Psoas muscle (tissue), 8 donors: ENCODE results near the gene TATDN3. TPM values are rescaled to one million over a fixed set of nuclear protein-coding genes. Genes with fewer than 3 reads are reported as not detected.

Source experiments
- ATAC-seq, 4 donors: fragments of 200-7000 bp; cut with Tn5 transposase; one replicate each; pipeline ENCODE4 v1.9.1; 2020; ENCODE audit warnings: moderate library complexity in 3 of 4, mild to moderate bottlenecking in 2 of 4
- DNase-seq, 2 donors: peaks; one replicate each; pipeline ENCODE4 v3.0.0-alpha.2; 2020
- H3K27ac ChIP-seq: fragments of 200-600 bp; one replicate; pipeline ENCODE4 v1.8.0; 2022
- H3K27me3 ChIP-seq, 3 donors: fragments of 200-600 bp in 1 of 3; one replicate each; pipeline versions ENCODE4 v1.6.1 to v1.8.0; 2013 to 2022; ENCODE audit warnings: low read length in 2 of 3, mild to moderate bottlenecking in 2 of 3, moderate library complexity in 1 of 3; ENCODE audit not compliant: insufficient read depth in 3 of 3
- H3K36me3 ChIP-seq, 2 donors: fragments of 200-600 bp in 1 of 2; one replicate each; pipeline versions ENCODE4 v1.6.1 to v1.8.0; 2013 to 2022; ENCODE audit warnings: low read depth in 1 of 2, mild to moderate bottlenecking in 1 of 2, moderate library complexity in 1 of 2; ENCODE audit not compliant: insufficient read depth in 1 of 2
- H3K4me1 ChIP-seq: fragments of 200-600 bp; one replicate; pipeline ENCODE4 v1.8.0; 2022
- H3K4me3 ChIP-seq: fragments of 200-600 bp; one replicate; pipeline ENCODE4 v1.8.0; 2022; ENCODE audit warnings: mild to moderate bottlenecking
- H3K9me3 ChIP-seq: fragments of 200-600 bp; one replicate; pipeline ENCODE4 v1.8.0; 2022
- WGBS, 3 donors: extraction: QIAGEN DNeasy Blood & Tissue Kit; methylation state at CpG; one replicate each; pipeline versions ENCODE4 v1.1.6 to v1.1.7; 2013; 5-methylcytosine and 5-hydroxymethylcytosine counted together
- intact Hi-C, 2 donors: fragments of 100-400 bp; cut with DNase I; formaldehyde crosslinking; loops; one replicate each; pipeline versions ENCODE4 v1.11.0 to v1.14.2; 2022
- polyA plus RNA-seq, 3 donors: library from polyadenylated mRNA; stranded (reverse); fragments of 200-250 nt; gene quantifications; one replicate each; pipeline ENCODE4 v1.2.3, GENCODE V29; 2013
- total RNA-seq, 4 donors: library from RNA; stranded (reverse); fragmentation: NEBNext Ultra II Directional in 2 of 4; extraction: Animal tissue kit (Norgen Biotek cat#: 25700) in 2 of 4; gene quantifications; one replicate each; pipeline versions ENCODE4 v1.2.1 to v1.2.4, GENCODE V29; 2021 to 2023
- TF ChIP-seq, protein P1 (sequence below): fragments of 200-600 bp; IDR thresholded peaks from one replicate; pipeline ENCODE4 v1.8.0; 2022; ENCODE audit warnings: antibody characterized with exemption
- donor health status: healthy with polysubstance abuse.
- donor health status: DM: no; HTN: no; CAD: no; lungs with moderate emphysema.
- donor health status: Bipolar disorder and iron deficiency.
- donor health status: healthy.
- donor health status: DM: yes; HTN: yes; CAD: no.
- donor health status: DM: no; HTN: no; CAD: no.
- donor health status: DM: no; HTN: no; CAD: no.
- donor health status: DM: yes; HTN: yes; CAD: no.

TATDN3 gene
- total and polyA plus RNA-seq, 7 donors: 13.5 to 25.2 (median 21.4) TPM

DNA sequence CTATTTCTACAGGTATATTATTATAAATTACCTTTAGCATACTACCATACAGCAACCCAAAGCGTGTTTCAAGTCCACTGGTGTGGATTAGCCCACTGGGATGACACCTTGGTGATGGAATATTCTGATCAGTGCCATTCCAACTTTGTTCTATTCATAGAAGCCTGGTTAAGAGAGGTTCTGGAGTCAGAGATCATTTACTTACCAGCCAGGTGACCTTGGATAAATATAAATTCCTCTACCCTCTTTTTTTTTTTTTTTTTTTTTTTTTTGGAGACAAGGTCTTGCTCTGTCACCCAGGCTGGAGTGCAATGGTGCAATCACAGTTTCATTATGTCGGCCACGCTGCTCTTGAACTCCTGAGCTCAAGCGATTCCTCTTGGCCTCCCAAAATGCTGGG lies 55.9 kb downstream of the TATDN3 start, which contains the start of gene SPATA45:
Gene SPATA45 (minus strand): TSS at position 101 of the 400 bp plus-strand sequence. CDS start 11,500 bp downstream, outside the sequence.
- H3K27me3 ChIP-seq: no peaks in the 10 kb centered on the region
- H3K27ac ChIP-seq: no peak within 1 kb of the TSS
- WGBS, 3 donors: 94 to 97% (median 96%) methylated on average over 4 of the region's 4 CpGs
- no peak within 1 kb of the TSS for H3K4me3 ChIP-seq
- H3K36me3 ChIP-seq: no peaks in the 10 kb centered on the region
- TF ChIP-seq, protein P1, sequence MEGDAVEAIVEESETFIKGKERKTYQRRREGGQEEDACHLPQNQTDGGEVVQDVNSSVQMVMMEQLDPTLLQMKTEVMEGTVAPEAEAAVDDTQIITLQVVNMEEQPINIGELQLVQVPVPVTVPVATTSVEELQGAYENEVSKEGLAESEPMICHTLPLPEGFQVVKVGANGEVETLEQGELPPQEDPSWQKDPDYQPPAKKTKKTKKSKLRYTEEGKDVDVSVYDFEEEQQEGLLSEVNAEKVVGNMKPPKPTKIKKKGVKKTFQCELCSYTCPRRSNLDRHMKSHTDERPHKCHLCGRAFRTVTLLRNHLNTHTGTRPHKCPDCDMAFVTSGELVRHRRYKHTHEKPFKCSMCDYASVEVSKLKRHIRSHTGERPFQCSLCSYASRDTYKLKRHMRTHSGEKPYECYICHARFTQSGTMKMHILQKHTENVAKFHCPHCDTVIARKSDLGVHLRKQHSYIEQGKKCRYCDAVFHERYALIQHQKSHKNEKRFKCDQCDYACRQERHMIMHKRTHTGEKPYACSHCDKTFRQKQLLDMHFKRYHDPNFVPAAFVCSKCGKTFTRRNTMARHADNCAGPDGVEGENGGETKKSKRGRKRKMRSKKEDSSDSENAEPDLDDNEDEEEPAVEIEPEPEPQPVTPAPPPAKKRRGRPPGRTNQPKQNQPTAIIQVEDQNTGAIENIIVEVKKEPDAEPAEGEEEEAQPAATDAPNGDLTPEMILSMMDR: no peak
- no peak for ATAC-seq
- intact Hi-C loops: no loop called here
- DNase-seq: no peak
- H3K9me3 ChIP-seq: no peaks in the 10 kb centered on the region
- no peaks in the 10 kb centered on the region for H3K4me1 ChIP-seq

DNA sequence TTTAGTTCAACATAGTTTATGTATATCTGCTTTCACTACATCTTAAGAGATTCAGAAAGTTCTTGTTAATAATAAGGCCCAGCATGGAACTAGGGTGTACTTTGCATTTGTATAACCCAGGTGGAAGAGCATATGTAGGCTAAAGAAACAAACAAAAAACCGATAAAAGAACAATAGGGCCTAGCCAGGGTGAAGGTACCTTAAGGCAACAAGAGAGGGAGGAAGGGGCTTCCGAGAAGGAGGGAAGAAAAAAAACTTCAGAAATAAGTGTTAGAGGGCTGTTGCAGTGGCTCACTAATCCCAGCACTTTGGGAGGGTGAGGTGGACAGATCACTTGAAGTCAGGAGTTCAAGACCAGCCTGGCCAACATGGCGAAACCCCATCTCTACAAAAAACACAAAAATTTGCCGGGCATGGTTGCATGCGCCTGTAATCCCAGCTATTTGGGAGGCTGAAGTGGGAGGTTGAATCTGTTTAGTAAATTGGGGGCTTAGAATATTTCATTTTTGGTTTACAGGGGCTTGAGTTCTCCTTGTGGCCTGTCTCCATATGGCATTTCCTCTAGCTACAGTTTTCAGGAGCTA lies 60.5 kb downstream of the TATDN3 start:
- H3K9me3 ChIP-seq: no peaks in the 10 kb centered on the region
- no peak for ATAC-seq
- no peak overlapping the region for H3K27ac ChIP-seq
- H3K27me3 ChIP-seq: no peaks in the 10 kb centered on the region
- DNase-seq: no peak
- no peaks in the 10 kb centered on the region for H3K4me1 ChIP-seq
- intact Hi-C loops: no loop called here
- TF ChIP-seq, protein P1: no peak
- H3K36me3 ChIP-seq: no peaks in the 10 kb centered on the region
- H3K4me3 ChIP-seq: no peak overlapping the region
- WGBS, 3 donors: 79 to 93% (median 90%) methylated on average over 5 of the region's 5 CpGs

DNA sequence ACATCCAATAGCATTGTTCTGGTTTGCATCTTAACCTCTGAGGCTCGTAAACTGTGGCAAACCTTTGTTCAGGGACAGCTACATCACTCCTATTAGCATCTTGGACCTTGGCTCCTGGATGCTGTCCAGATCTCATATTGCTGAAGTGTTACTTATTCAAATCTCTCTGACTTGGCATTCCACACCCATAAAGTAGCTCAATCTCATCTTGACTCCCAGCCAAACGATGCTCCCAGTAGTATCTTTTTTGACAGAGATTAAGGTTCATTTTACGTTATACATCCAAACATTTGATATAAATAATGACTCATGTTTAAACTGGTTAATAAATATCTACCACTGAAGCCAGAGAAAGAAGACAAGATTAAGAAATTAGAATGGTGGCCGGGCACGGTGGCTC lies 62.0 kb downstream of the TATDN3 start:
- no peak overlapping the region for H3K4me3 ChIP-seq
- no peaks in the 10 kb centered on the region for H3K9me3 ChIP-seq
- TF ChIP-seq, protein P1: no peak
- H3K27ac ChIP-seq: no peak overlapping the region
- WGBS, 3 donors: 90 to 92% (median 90%) methylated on average over 5 of the region's 5 CpGs
- ATAC-seq (no peak), DNase-seq (no peak)
- peaks cover 2% of the 10 kb centered on the region for H3K4me1 ChIP-seq
- no peaks in the 10 kb centered on the region for H3K36me3 ChIP-seq
- H3K27me3 ChIP-seq: no peaks in the 10 kb centered on the region
- intact Hi-C loops: no loop called here

DNA sequence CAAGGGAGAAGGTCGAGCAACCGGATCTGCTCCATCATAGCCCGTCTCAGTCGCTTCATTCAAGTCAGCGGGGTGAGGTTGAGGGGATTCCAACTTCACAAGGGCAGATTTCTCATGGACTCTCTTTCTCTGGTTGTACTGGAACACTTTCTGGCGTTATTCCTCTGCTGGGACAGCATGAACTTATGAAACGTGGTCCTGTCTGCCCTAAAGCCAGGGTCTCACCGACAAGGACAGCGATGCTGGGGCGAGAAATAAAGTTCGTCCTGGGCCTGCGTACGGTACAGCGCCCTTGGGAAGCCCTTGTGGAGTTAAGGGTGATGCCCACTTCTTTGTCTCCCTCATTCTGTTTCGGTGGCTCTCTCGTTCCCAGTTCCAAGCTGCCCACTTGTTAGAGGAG lies 65.1 kb downstream of the TATDN3 start:
- Histone ChIP-seq H3K4me3 (peak overlapping the region; percentile 88), H3K9me3 (no peaks in the 10 kb centered on the region), H3K27me3 (no peaks in the 10 kb centered on the region), H3K36me3 (no peaks in the 10 kb centered on the region), H3K27ac (no peak overlapping the region), H3K4me1 (peaks cover 2% of the 10 kb centered on the region)
- WGBS, 3 donors: 86 to 92% (median 90%) methylated on average over 16 of the region's 16 CpGs
- TF ChIP-seq, protein P1: no peak
- no peak for DNase-seq
- intact Hi-C loops: loop anchor here in 1 of 2 donors (5.0 kb wide), 1 partner anchor 126 kb away; no protein-coding TSS in a partner anchor
- no peak for ATAC-seq
